Central memory CD8-positive, alpha-beta T cell (primary cell): Measurements from ENCODE around the gene CDK5RAP2.

Source experiments
- ATAC-seq: fragments of 150-1000 bp; cut with Tn5 transposase; replicated peaks from 2 replicates; pipeline ENCODE4 v1.10.0; 2022; ENCODE audit warnings: mild to moderate bottlenecking, moderate FRiP score, moderate number of reproducible peaks; ENCODE audit not compliant: poor library complexity, severe bottlenecking; ENCODE audit errors: extremely low read depth
- DNase-seq, 2 donors: peaks; one replicate each; pipeline ENCODE4 v3.0.0; 2021; ENCODE audit warnings: low spot score in 2 of 2
- H3K27ac Mint-ChIP-seq: one replicate; pipeline ENCODE4 v1.8.0; 2022; ENCODE audit warnings: low read depth, mild to moderate bottlenecking, moderate library complexity, mixed read lengths
- H3K27me3 Mint-ChIP-seq: one replicate; pipeline ENCODE4 v1.8.0; 2022; ENCODE audit warnings: mixed read lengths
- H3K36me3 Mint-ChIP-seq: one replicate; pipeline ENCODE4 v1.8.0; 2022; ENCODE audit warnings: mild to moderate bottlenecking, moderate library complexity, mixed read lengths; ENCODE audit not compliant: insufficient read depth
- H3K4me1 Mint-ChIP-seq: one replicate; pipeline ENCODE4 v1.8.0; 2022; ENCODE audit warnings: mixed read lengths
- H3K4me3 Mint-ChIP-seq: one replicate; pipeline ENCODE4 v1.8.0; 2022; ENCODE audit warnings: mild to moderate bottlenecking, moderate library complexity, mixed read lengths
- H3K9me3 Mint-ChIP-seq: one replicate; pipeline ENCODE4 v1.8.0; 2022; ENCODE audit warnings: mixed read lengths

The CDK5RAP2 gene

DNA sequence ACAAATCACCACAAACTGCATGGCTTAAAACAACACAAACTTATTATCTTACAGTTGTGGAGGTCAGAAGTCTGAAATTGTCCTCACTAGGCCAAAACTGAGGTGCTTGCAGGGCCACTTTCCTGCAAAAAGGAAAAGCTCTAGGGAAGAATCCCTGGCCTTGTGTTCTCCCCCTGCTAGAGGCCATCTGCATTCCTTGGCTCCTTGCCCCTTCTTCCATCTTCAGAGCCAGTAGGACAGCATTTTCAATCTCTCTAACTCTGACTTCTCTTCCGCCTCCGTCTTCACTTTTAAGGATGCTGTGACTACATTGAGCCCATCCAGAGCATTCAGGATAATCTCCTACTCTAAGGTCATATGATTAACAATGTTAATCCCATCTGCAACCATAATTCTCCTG, 236.6 kb downstream of the CDK5RAP2 start:
- Mint-ChIP-seq H3K9me3 (no peaks in the 10 kb centered on the region), H3K27ac (no peak overlapping the region), H3K36me3 (no peaks in the 10 kb centered on the region), H3K4me3 (no peak overlapping the region), H3K4me1 (no peaks in the 10 kb centered on the region), H3K27me3 (peaks cover 9% of the 10 kb centered on the region)
- DNase-seq (no peak), ATAC-seq (no peak)
